Retinal pigment epithelial cell (primary cell): ENCODE data around the gene PARD3.
"Not testable (repeated sequence)": the region's sequence is repeated elsewhere in the genome, so short reads cannot be mapped to it uniquely, and the experiment has no call there.

Experiments used
- DNase-seq: peaks from one replicate; pipeline ENCODE4 v3.0.0-alpha.2; 2010; ENCODE audit warnings: low read depth
- H3K4me3 ChIP-seq: 2 replicates; pipeline ENCODE4 v1.5.1; 2011; ENCODE audit warnings: mild to moderate bottlenecking, low read length, control low read depth, moderate library complexity
- TF ChIP-seq, protein P1 (sequence below): conservative IDR thresholded peaks from 2 replicates; pipeline ENCODE4 v1.5.1; 2011; ENCODE audit warnings: low read depth, low read length, control low read depth, inconsistent platforms

PARD3 gene

DNA sequence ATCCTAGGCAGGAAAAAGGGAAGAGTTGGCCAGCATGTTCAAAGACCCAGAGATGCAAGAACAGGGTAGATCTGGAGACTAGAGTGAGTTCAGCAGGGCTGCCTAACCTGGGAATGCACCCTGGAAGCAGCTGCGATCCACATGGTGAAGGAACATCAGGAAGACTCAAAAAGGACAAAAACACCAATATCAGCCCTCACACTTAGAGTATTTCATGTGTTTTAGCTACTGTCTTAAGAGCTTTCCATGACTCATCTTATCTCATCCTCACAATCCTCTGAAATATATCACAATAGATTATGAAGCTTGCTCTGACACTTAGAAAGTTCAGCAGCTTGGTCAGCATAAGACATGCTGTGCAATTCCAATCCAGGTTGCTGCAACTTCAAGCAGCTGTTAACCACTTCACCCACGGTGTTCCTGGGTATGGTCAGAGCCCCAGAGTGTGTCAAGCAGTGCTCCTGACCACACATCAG lies 380.9 kb downstream of the PARD3 start:
- TF ChIP-seq, protein P1, sequence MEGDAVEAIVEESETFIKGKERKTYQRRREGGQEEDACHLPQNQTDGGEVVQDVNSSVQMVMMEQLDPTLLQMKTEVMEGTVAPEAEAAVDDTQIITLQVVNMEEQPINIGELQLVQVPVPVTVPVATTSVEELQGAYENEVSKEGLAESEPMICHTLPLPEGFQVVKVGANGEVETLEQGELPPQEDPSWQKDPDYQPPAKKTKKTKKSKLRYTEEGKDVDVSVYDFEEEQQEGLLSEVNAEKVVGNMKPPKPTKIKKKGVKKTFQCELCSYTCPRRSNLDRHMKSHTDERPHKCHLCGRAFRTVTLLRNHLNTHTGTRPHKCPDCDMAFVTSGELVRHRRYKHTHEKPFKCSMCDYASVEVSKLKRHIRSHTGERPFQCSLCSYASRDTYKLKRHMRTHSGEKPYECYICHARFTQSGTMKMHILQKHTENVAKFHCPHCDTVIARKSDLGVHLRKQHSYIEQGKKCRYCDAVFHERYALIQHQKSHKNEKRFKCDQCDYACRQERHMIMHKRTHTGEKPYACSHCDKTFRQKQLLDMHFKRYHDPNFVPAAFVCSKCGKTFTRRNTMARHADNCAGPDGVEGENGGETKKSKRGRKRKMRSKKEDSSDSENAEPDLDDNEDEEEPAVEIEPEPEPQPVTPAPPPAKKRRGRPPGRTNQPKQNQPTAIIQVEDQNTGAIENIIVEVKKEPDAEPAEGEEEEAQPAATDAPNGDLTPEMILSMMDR = no peak
- no peak overlapping the region for H3K4me3 ChIP-seq
- no peak for DNase-seq

DNA sequence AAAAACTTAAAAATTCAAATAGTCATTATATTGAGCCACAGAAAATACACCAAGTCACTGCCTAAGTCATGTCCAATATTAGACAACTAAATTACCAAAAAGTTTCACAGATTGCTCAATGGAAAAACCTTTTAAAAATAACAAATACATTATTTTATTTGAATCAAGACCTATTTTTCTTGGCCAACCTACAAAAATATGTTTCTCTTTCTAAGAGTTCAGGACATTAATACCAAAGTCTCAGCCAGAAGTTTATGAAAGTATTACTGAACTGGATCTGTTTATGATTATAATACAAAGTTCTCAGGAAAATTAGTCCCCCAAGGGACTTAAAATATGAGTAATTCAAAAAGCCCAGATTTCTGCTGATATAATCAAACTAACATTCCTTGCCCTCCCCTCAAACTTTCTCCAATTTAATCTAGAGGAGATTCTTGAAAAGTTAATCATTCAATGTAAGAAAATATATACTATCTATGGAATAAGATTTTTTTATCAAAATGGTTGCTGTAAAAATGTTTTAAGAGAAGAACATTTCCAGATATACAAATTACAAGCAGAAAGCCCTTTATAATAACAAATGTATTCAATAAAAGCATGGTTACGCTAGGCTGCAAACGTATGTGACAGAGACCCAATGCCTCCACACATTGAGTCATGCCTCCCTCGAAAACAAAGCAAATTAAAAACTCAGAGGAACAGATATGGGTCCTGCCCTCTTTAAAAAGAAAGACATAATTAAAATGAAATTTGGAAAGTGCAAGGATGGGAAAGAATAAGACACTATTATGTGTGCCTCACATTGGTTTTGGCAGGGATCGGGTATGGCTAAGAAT lies 381.6 kb downstream of the PARD3 start:
- peak; percentile 38 for DNase-seq
- no peak overlapping the region for H3K4me3 ChIP-seq
- TF ChIP-seq, protein P1 = no peak

DNA sequence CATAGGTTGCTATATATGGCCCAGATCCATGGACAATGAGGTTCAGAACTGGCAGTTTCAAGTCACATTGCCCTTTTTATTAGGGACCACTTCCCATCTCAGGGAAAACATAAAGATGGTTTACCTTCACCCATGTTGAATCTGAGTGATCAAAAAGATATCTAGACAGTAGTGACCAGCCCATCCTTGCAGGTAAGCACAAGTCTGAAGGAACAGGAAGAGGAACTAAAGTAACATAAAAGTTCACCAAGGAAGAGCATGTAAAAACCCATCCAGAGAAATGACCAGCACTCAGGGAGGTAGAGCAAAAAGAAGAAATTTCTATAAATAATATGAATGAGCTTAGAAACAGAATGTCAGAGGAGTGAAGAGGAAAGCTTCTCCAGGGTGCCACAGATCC lies 382.5 kb downstream of the PARD3 start:
- no peak overlapping the region for H3K4me3 ChIP-seq
- TF ChIP-seq, protein P1 = no peak
- no peak for DNase-seq

DNA sequence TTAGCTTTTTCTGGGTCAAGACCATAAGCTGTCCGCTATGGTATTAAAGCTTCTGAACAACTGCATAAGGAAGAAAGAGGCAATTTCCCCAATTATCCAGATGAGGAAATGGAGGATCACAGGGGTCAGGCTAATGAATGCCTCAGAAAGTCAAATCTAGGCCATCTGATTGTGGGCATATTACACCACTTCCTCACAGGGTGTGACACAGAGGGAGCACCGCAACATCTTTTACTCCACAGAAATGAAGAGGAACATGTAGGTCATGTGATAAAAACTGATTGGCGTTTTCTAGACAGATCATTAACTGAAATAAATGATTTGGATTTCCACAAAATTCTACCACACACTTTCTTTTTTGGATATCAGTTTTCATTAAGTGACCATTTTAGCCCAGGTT lies 384.4 kb downstream of the PARD3 start:
- TF ChIP-seq, protein P1 = no peak
- no peak for DNase-seq
- no peak overlapping the region for H3K4me3 ChIP-seq

DNA sequence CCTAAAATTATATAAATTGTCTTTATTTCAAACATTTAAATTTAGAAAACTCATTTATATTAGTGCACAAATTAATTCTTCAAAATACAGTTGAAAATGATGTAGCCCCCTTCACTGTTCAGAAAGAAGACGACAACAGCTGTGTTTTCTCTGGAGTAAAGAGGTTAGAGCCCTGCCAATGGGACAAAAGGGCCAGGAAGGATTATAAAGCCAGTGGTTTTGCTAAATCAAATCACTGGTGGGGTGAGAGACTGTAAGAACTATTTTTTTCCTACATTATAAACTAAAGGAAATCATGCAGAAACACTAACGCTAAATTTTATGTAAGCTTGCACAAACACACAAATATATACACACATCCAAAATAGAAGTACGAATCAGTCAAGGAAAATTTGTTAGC lies 386.6 kb downstream of the PARD3 start:
- H3K4me3 ChIP-seq = no peak overlapping the region
- TF ChIP-seq, protein P1 = no peak
- DNase-seq = no peak

DNA sequence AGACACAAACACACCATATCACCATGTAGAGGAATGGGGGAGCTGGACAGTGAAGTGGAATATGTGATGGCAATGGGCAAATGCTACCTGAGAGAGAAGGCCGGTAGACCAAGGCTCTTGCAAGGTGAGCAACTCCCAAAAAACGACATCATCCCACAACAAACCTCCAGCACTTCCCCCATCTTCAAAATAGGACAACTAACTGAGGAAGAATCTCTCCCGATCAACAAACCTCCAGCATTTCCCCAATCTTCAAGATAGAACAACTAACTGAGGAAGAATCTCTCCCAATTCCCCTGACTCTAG lies 387.2 kb downstream of the PARD3 start:
- TF ChIP-seq, protein P1 = no peak
- DNase-seq = no peak

DNA sequence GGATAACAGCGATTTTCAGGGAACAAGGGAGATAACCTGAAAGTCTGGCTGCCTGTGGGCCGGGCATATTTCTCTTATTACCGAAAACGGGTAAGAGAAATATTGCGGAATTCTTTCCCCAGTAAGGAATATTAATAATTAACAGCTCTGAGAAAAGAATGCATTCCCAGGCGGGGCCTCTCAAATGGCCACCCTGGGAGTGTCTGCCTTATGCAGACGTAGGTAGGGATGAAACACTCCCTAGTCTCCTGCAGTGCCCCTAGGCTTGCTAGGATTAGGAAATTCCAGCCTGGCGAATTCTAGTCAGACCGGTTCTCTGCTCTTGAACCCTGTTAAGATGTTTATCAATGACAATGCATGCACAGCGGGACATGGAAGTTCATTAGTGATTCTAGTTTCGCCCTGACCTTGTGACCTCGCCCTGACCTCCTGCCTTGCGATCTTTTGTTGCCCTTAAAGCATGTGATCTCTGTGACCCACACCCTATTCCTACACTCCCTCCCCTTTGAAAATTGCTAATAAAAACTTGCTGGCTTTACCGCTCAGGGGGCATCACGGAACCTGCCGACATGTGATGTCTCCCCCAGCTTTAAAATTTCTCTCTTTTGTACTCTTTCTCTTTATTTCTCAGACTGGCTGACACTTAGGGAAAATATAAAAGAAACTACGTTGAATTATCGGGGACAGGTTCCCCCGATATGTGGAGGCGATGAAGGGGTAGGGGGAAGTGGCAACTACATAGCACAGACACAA lies 387.8 kb downstream of the PARD3 start:
- H3K4me3 ChIP-seq, DNase-seq: not testable (repeated sequence)

More for the DNA sequence above, 387.2 kb downstream of the PARD3 start:
- no peak overlapping the region for H3K4me3 ChIP-seq

DNA sequence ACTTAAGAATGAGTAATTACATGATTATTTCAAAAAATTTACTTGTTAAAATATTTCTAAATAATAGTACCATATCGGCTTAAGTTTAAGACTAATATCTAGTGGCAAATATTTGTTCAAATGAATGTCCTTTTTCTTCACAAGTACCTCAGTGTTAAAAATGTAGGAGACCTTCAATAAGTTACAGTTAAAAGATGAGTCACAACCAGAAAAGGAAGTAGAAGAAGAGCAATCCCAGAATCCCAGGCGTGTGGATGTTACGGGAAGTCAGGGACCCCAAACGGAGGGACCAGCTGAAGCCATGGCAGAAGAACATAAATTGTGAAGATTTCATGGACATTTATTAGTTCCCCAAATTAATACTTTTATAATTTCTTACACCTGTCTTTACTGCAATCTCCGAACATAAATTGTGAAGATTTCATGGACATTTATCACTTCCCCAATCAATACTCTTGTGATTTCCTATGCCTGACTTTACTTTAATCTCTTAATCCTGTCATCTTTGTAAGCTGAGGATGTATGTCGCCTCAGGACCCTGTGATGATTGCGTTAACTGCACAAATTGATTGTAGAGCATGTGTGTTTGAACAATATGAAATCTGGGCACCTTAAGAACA lies 388.4 kb downstream of the PARD3 start:
- not testable (repeated sequence) for H3K4me3 ChIP-seq, DNase-seq
